B cell (primary cell): ENCODE data around the gene PSAPL1. TPM values are rescaled to one million over a fixed set of nuclear protein-coding genes. Genes with fewer than 3 reads are reported as not detected.

Source experiments
- ATAC-seq: fragments of 200-7000 bp; cut with Tn5 transposase; one replicate; pipeline ENCODE4 v1.10.0; 2021; ENCODE audit warnings: low read depth, mild to moderate bottlenecking, moderate number of reproducible peaks, moderate library complexity
- CTCF ChIA-PET: fragments of 350-600 bp; sonication (Branson Sonifier 250); formaldehyde crosslinking; loops from one replicate; lab custom pipeline; 2021; ENCODE audit warnings: antibody characterized with exemption, inconsistent platforms; lab: Charles Lee
- POLR2A ChIA-PET: fragments of 350-600 bp; sonication (Branson Sonifier 250); formaldehyde crosslinking; loops from one replicate; lab custom pipeline; 2021; ENCODE audit warnings: antibody characterized with exemption; lab: Charles Lee
- DNase-seq: peaks from one replicate; pipeline ENCODE4 v3.0.0; 2013
- H2AFZ ChIP-seq: 2 replicates; pipeline ENCODE4 v1.6.1; 2012; ENCODE audit warnings: mild to moderate bottlenecking, low read depth, low read length; ENCODE audit not compliant: insufficient read depth, poor library complexity, severe bottlenecking
- H3K27ac ChIP-seq, 2 donors: 1 replicate in 1 of 2; 2 replicates in 1 of 2; pipeline ENCODE4 v1.5.1; 2012 to 2013; ENCODE audit warnings: low read length in 2 of 2, mild to moderate bottlenecking in 2 of 2, moderate library complexity in 1 of 2
- H3K27me3 ChIP-seq, 4 experiments: fragments of 200-600 bp in 1 of 4; sonication (generic) in 1 of 4; replicated peaks in 1 of 4; 1 replicate in 2 of 4; 2 replicates in 2 of 4; pipeline versions ENCODE4 v1.6.1 to v1.7.0; 2013 to 2016; ENCODE audit warnings: low read length in 3 of 4, mild to moderate bottlenecking in 2 of 4, mixed read lengths in 1 of 4, moderate library complexity in 1 of 4; ENCODE audit not compliant: insufficient read depth in 4 of 4, control insufficient read depth in 3 of 4; ENCODE audit errors: control extremely low read depth in 1 of 4
- H3K36me3 ChIP-seq, 2 experiments: replicated peaks in 1 of 2; 1 replicate in 1 of 2; 2 replicates in 1 of 2; pipeline versions ENCODE4 v1.6.1 to v1.7.1; 2013; ENCODE audit warnings: low read length in 1 of 2; ENCODE audit not compliant: insufficient read depth in 2 of 2, control insufficient read depth in 1 of 2; ENCODE audit errors: control extremely low read depth in 1 of 2, extremely low read depth in 1 of 2
- H3K4me1 ChIP-seq, 2 donors: fragments of 200-600 bp in 1 of 2; sonication (generic) in 1 of 2; 1 replicate in 1 of 2; 2 replicates in 1 of 2; pipeline versions ENCODE4 v1.5.1 to v1.6.1; 2013 to 2017; ENCODE audit warnings: low read length in 2 of 2; ENCODE audit not compliant: control insufficient read depth in 2 of 2, insufficient read depth in 2 of 2
- H3K4me2 ChIP-seq: replicated peaks from 2 replicates; pipeline ENCODE3; 2012; ENCODE audit warnings: mild to moderate bottlenecking, low read depth, low read length; ENCODE audit not compliant: poor library complexity, severe bottlenecking
- H3K4me3 ChIP-seq, 5 experiments: fragments of 200-600 bp in 1 of 5; sonication (generic) in 1 of 5; 1 replicate in 3 of 5; 2 replicates in 2 of 5; pipeline versions ENCODE4 v1.5.1 to v1.7.0; 2011 to 2016; ENCODE audit warnings: low read length in 4 of 5, mild to moderate bottlenecking in 4 of 5, low read depth in 2 of 5, control low read depth in 1 of 5, moderate library complexity in 1 of 5; ENCODE audit not compliant: insufficient read depth in 1 of 5; ENCODE audit errors: control extremely low read depth in 1 of 5, extremely low read depth in 1 of 5
- H3K79me2 ChIP-seq: fragments of 200-600 bp; sonication (generic); one replicate; pipeline ENCODE4 v1.6.0; 2016; ENCODE audit warnings: low read length; ENCODE audit not compliant: control insufficient read depth, insufficient read depth
- H3K9ac ChIP-seq: fragments of 200-600 bp; sonication (generic); 2 replicates; pipeline ENCODE4 v1.6.1; 2017; ENCODE audit warnings: mild to moderate bottlenecking, low read length, moderate library complexity
- H3K9me3 ChIP-seq, 3 donors: one replicate each; pipeline versions ENCODE4 v1.6.1 to v1.7.1; 2013; ENCODE audit warnings: low read length in 2 of 3; ENCODE audit not compliant: control insufficient read depth in 2 of 3, insufficient read depth in 1 of 3; ENCODE audit errors: control extremely low read depth in 1 of 3
- H4K20me1 ChIP-seq: 2 replicates; pipeline ENCODE4 v1.6.0; 2012; ENCODE audit warnings: mild to moderate bottlenecking, low read length; ENCODE audit not compliant: insufficient read depth, control insufficient read depth, poor library complexity, severe bottlenecking
- H3K27ac Mint-ChIP-seq: one replicate; pipeline ENCODE4 v1.8.0; 2021; ENCODE audit warnings: mixed read lengths
- H3K27me3 Mint-ChIP-seq: one replicate; pipeline ENCODE4 v1.8.0; 2021; ENCODE audit warnings: mixed read lengths
- H3K4me1 Mint-ChIP-seq: one replicate; pipeline ENCODE4 v1.8.0; 2021; ENCODE audit warnings: mixed read lengths
- H3K4me3 Mint-ChIP-seq: one replicate; pipeline ENCODE4 v1.8.0; 2021; ENCODE audit warnings: mixed read lengths
- H3K9me3 Mint-ChIP-seq: one replicate; pipeline ENCODE4 v1.8.0; 2022; ENCODE audit warnings: mixed read lengths; ENCODE audit not compliant: insufficient read depth
- EZH2 ChIP-seq: IDR thresholded peaks from 2 replicates; pipeline ENCODE4 v1.6.1; 2012; ENCODE audit warnings: borderline replicate concordance, low read depth, mild to moderate bottlenecking, moderate library complexity, low read length; ENCODE audit not compliant: insufficient read depth, poor library complexity, severe bottlenecking
- WGBS: methylation state at CpG from one replicate; pipeline ENCODE4 v1.1.5; 2013; ENCODE audit warnings: missing lambda C conversion rate; ENCODE audit not compliant: insufficient coverage; 5-methylcytosine and 5-hydroxymethylcytosine counted together
- intact Hi-C: fragments of 100-400 bp; cut with micrococcal nuclease; formaldehyde crosslinking; loops from one replicate; pipeline ENCODE4 v1.10.0; 2022
- polyA plus RNA-seq: library from polyadenylated mRNA; depleted of rRNA; stranded (reverse); fragments of >200 nt; gene quantifications from 2 replicates; pipeline ENCODE4 v1.2.3, GENCODE V29; 2012
- total RNA-seq, 2 donors: library from RNA; stranded (reverse); fragments of 120-200 nt in 1 of 2; gene quantifications; 1 replicate in 1 of 2; 2 replicates in 1 of 2; pipeline versions ENCODE4 v1.2.3 to v1.2.4, GENCODE V29; 2013 to 2022
- TF ChIP-seq, protein P1 (sequence below): fragments of 200-600 bp; IDR thresholded peaks from one replicate; pipeline ENCODE4 v1.8.0; 2022; ENCODE audit warnings: antibody characterized with exemption, mild to moderate bottlenecking

Gene PSAPL1
- total and polyA plus RNA-seq, 2 donors (not counting 1 experiment from before 2014, with no cell fraction given) = not detected

DNA sequence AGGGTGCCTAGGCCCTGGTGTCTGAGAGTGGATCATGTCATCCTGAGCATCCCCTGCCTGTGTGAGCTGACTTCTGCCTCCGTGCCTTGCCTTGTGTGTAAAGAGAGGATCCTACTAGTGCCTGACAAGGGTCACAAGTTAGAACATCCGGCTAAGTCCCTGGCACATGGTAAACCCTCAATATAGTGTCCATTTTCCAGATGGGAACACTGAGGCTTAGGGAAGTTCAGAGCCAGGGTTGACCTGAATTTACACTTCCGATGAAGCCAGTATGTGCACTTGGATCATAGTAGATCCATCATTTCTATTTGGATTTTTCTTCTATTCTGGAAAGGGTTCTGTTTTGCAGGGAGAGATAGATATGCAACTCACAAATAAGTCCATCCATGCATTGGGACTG is 12.5 kb upstream of the PSAPL1 start:
- no peak overlapping the region for H3K4me2 ChIP-seq
- no peak overlapping the region for H3K27ac ChIP-seq
- H3K27me3 Mint-ChIP-seq = peaks cover 9% of the 10 kb centered on the region
- no peaks in the 10 kb centered on the region for H3K79me2 ChIP-seq
- peaks cover 0 to 2% (median 0%) of the 10 kb centered on the region in 4 experiments for H3K27me3 ChIP-seq
- H2AFZ ChIP-seq = no peak overlapping the region
- whole genome bisulfite sequencing = 100% methylated on average over 1 of the region's 3 CpGs
- intact Hi-C loops = no loop called here
- H3K36me3 ChIP-seq = no peaks in the 10 kb centered on the region
- DNase-seq (no peak), ATAC-seq (no peak)
- no peak overlapping the region for H3K27ac Mint-ChIP-seq
- H3K9me3 Mint-ChIP-seq = no peaks in the 10 kb centered on the region
- no peak overlapping the region for H3K4me3 ChIP-seq
- no peak overlapping the region for H3K9ac ChIP-seq
- POLR2A ChIA-PET = no interaction called here
- peaks cover 0 to 22% (median 0%) of the 10 kb centered on the region in 3 donors for H3K9me3 ChIP-seq
- no peak overlapping the region for H3K4me3 Mint-ChIP-seq
- no peaks in the 10 kb centered on the region for H3K4me1 Mint-ChIP-seq
- no peaks in the 10 kb centered on the region for H4K20me1 ChIP-seq
- H3K4me1 ChIP-seq = no peaks in the 10 kb centered on the region
- CTCF ChIA-PET = no interaction called here
- TF ChIP-seq, protein P1, sequence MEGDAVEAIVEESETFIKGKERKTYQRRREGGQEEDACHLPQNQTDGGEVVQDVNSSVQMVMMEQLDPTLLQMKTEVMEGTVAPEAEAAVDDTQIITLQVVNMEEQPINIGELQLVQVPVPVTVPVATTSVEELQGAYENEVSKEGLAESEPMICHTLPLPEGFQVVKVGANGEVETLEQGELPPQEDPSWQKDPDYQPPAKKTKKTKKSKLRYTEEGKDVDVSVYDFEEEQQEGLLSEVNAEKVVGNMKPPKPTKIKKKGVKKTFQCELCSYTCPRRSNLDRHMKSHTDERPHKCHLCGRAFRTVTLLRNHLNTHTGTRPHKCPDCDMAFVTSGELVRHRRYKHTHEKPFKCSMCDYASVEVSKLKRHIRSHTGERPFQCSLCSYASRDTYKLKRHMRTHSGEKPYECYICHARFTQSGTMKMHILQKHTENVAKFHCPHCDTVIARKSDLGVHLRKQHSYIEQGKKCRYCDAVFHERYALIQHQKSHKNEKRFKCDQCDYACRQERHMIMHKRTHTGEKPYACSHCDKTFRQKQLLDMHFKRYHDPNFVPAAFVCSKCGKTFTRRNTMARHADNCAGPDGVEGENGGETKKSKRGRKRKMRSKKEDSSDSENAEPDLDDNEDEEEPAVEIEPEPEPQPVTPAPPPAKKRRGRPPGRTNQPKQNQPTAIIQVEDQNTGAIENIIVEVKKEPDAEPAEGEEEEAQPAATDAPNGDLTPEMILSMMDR = no peak
- no peak for TF ChIP-seq EZH2

DNA sequence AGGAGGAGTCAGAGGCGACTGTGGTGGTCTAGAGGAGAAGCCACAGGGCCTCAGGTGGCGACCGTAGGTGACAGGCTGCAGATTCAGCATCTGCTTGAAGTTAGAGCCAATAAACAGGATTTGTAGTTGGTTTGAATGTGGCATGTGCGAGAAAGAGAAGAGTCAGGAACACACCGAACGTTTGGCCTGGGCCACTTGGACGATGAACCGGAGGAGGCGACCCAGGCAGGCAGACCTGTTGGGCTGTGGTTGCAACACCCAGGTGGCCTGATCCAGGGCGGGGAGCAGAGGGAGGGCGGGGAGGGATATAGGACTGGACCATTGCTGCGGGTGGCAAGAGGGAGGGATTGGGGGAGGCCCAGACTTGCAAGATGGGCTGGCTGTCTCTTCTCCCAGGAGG is 10.0 kb upstream of the PSAPL1 start:
- no peak for ATAC-seq
- H3K27ac Mint-ChIP-seq = no peak overlapping the region
- CTCF ChIA-PET = no interaction called here
- no peak for DNase-seq
- H3K4me3 ChIP-seq = no peak overlapping the region
- H3K9me3 ChIP-seq = peaks cover 0 to 17% (median 0%) of the 10 kb centered on the region in 3 donors
- no peak overlapping the region for H2AFZ ChIP-seq
- no peak overlapping the region for H3K9ac ChIP-seq
- H3K79me2 ChIP-seq = no peaks in the 10 kb centered on the region
- H4K20me1 ChIP-seq = no peaks in the 10 kb centered on the region
- no peaks in the 10 kb centered on the region for H3K9me3 Mint-ChIP-seq
- H3K4me2 ChIP-seq = no peak overlapping the region
- 85% methylated on average over 12 of the region's 12 CpGs for WGBS
- H3K4me3 Mint-ChIP-seq = no peak overlapping the region
- peaks cover 0 to 2% (median 0%) of the 10 kb centered on the region in 4 experiments for H3K27me3 ChIP-seq
- no peaks in the 10 kb centered on the region for H3K36me3 ChIP-seq
- POLR2A ChIA-PET = no interaction called here
- H3K4me1 Mint-ChIP-seq = no peaks in the 10 kb centered on the region
- no peak overlapping the region for H3K27ac ChIP-seq
- TF ChIP-seq, protein P1 = no peak
- no peak for TF ChIP-seq EZH2
- intact Hi-C loops = no loop called here
- no peaks in the 10 kb centered on the region for H3K4me1 ChIP-seq
- H3K27me3 Mint-ChIP-seq = peaks cover 12% of the 10 kb centered on the region
